Transverse colon (tissue), 4 donors: ENCODE measurements around the gene IPO7.
"Not testable (repeated sequence)": the region's sequence is repeated elsewhere in the genome, so short reads cannot be mapped to it uniquely, and the experiment has no call there.

Source experiments
- CTCF ChIP-seq, 5 experiments: fragments of 200-600 bp in 3 of 5; fragments of 450-650 bp in 2 of 5; sonication (generic) in 3 of 5; IDR thresholded peaks; 1 replicate in 2 of 5; 2 replicates in 3 of 5; pipeline ENCODE4 v1.5.1; 2016 to 2017; ENCODE audit warnings: antibody characterized with exemption in 5 of 5, inconsistent platforms in 3 of 5, mild to moderate bottlenecking in 2 of 5, moderate library complexity in 1 of 5
- EP300 ChIP-seq: sonication (generic); formaldehyde crosslinking; IDR thresholded peaks from one replicate; pipeline ENCODE4 v1.6.1; 2017; ENCODE audit warnings: antibody characterized with exemption, low read depth
- POLR2A ChIP-seq: fragments of 450-650 bp; IDR thresholded peaks from one replicate; pipeline ENCODE4 v1.6.1; 2016; ENCODE audit warnings: antibody characterized with exemption, mild to moderate bottlenecking, moderate library complexity
- POLR2AphosphoS5 ChIP-seq, 3 donors: sonication (generic); formaldehyde crosslinking; IDR thresholded peaks; one replicate each; pipeline ENCODE4 v1.6.1; 2016; ENCODE audit warnings: antibody characterized with exemption in 3 of 3

DNA sequence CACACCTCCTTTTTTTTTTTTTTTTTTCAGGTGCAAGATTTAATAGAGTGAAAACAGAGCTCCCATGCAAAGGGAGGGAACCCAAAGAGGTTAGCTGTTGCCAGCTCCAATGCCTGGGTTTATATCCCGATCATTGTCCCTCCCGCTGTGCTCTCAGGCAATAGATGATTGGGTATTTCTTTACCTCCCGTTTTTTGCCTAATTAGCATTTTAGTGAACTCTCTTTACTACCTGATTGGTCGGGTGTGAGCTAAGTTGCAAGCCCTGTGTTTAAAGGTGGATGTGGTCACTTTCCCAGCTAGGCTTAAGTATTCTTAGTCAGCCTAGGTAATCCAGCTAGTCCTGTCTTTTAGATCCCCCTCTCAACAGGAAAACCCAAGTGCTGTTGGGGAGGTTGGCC lies 36.7 kb upstream of the IPO7 start:
- TF ChIP-seq CTCF (IDR thresholded peaks at IDR 0.05); POLR2A; POLR2AphosphoS5 (IDR thresholded peaks at IDR 0.05); EP300: not testable (repeated sequence)
